HG03521 (cell line): ENCODE measurements around the gene LDLRAD4.

ENCODE experiments used
- ATAC-seq: cut with Tn5 transposase; IDR thresholded peaks from one replicate; pipeline ENCODE4 v1.9.1; 2021; ENCODE audit warnings: mild to moderate bottlenecking, moderate library complexity; ENCODE audit not compliant: unreplicated experiment

LDLRAD4 gene

DNA sequence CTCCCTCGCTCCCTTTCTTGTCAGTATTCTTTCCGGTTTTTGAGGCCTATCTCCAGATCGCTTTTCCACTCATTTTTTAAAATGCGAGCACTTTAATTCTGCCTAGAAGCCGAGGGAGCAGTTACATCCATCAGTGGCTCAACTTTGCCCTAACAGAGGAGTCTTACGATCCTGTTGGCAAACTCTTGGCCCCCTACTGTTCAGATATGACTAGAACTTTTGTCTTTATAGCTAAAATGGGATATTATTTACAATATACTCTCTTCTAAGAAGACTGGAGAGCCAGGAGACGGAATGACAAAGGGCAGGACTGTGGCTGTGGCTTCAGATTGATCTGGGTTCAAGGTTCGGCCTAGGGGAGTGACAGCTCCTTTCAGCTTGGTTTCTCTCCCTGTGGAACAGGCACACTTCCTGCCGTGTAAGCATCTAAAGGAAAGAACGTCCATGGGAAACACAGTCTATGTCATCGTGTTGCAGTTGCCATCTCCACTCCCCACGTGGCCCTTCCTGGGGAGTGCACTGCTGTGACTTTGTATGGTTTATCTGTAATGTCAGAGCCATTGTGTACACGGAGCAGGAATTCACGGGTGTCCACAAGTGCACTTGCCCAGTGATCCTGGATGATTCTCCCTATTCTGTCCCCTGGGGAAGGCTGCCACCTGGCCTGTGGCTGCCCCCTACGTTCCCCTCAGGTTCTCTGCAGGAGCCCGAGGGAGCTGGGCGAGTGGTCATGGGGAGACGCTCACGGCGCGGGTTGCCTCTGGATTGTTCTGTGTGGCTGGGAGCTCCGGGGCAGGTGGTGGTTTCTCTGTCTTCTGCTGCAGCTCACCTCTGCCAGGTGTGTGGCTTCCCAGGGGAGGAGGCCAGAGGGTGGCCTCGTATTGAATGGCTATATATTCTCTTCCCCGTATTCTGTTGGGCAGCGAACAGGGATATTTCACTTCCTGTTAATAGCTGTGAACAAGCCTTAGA is 222.0 kb downstream of the LDLRAD4 start:
- no peak for ATAC-seq

DNA sequence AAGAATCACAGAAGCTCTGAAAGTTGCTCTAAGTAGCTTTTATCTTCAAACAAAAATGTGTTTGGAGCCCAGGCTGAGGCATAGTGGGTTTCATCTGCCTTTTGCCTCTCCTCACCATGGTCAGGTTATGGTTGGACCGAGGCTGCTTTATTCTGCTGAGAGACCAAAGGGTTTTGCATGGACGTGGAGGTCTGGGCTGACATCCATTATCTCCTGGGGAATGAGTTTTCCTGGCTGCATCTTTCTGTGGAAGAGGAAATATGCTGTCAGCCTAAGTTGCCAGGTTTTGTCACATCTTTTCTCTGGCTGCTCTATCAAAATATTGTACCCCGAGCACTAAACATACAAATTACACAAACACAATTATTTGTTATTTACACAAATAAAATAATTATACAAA is 223.2 kb downstream of the LDLRAD4 start:
- no peak for ATAC-seq

DNA sequence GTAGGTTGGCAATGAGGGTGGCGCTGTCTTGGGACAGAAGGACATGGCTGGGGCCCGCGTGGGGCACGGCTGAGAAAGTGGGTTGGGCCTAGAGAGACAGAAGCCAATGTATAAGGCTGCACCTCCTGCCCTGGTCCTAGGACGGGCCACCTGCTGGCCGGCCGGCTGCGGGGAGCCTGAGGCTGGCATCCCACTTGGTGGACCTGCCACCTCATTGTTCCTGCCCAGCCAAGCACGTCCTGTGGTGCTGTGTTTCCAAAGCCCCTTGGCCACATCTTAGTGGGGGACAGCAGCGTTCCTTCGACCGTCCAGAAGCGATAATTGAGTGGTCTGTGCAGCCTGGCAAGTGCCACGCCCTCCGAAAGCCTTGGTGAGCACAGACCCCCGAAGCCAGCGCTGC is 223.9 kb downstream of the LDLRAD4 start:
- ATAC-seq = no peak

DNA sequence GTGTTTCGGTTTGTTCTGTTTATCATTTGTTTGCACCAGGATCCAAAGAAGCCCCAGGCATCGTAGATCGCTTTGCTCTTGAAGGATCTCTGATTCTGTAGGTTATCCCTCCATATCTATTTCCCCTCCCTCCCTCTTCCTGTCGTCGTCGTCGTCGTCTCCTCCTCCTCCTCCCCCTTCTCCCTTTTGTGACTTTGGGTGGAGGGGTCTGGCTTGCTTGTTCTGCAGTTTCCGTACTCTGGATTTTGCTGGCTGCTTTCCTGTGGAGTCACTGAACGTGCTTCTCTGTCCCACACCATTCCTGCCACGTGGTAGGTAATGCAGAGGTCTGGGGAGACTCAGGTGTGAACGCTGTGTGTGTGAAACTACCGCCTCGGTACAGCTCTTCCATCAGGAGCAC is 225.0 kb downstream of the LDLRAD4 start:
- no peak for ATAC-seq

DNA sequence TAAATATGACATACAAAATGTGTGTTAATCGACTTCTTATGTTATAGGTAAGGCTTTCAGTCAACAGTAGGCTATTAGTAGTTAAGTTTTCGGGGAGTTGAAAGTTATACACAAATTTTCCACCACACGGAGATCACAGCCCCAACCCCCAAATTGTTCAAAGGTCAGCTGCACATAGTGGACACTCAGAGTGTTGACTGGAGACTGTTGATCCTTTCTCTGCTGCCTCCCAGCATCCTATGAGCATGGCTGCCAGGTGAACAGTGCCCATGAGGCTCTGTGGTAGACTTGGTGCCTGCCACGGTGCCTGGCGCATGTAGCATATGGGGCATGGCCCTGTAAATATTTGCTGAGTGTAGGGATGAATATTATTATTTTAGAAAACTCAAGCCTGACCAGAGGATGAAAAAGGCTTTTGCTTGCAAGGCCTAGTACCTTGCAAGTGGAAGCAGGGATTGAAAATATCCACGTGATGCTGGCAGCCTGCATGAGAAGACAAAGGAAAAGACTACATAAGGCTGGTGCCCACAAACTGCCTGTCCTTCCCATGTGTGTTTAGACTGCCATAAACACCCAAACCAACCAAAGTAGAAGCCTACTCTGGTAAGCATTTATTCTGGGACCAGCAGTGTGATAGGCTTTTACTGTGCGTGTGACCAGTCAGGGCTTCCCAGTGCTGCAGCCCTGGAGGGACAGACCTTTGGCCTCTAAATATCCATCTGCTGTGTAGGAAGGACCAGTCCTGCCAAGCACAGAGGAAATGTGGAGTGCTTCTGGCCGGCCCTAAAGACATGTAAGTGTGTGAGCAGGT is 226.1 kb downstream of the LDLRAD4 start:
- ATAC-seq = no peak

DNA sequence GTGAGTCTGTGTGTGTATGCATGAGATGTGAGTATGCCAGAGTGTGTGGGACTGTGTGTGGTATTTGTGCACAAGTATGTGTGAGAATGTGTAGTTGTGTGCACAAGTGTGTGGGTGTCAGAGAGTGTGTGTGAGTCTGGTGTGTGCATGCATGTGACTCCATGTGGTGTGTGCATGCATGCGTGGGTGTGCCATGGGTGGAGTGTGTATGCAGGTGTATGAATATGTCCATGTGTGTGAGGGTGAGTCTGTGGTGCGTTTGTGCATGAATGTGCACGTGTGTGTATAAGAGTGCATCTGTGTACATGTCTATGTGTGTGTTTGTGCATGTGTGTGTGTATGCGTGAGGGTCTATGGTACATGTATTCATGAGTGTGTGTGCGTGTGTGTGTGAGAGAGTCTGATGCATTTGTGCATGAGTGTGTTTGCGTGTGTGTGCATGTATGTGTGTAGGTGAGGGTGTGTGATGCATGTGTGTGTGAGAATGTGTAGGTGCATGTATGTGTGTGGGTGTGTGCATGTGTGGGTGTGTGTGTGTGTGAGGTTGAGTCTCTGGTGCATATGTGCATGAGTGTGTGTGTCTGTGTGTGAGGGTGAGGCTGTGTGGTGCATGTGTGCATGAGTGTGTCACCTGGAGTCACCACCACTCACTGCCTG is 226.8 kb downstream of the LDLRAD4 start:
- no peak for ATAC-seq

DNA sequence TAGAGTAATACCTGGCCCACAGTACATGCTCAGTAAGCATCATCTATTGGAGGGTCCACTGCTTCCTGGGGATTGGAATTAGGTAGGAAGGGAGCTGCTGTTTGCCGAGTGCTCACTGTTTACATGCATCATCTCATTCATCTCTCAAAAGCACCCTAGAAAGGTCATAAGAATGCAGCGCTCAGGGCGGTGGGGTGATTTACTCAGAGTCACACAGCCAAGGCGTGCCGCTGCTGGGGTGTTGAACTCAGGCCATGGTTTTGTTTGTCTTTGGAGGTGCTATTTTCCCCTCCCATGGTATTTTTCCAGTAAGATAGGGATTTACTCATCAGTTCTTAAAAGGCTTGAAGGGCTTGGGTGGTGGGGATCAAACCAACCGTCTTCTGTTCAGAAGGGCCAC is 227.5 kb downstream of the LDLRAD4 start:
- ATAC-seq = no peak

DNA sequence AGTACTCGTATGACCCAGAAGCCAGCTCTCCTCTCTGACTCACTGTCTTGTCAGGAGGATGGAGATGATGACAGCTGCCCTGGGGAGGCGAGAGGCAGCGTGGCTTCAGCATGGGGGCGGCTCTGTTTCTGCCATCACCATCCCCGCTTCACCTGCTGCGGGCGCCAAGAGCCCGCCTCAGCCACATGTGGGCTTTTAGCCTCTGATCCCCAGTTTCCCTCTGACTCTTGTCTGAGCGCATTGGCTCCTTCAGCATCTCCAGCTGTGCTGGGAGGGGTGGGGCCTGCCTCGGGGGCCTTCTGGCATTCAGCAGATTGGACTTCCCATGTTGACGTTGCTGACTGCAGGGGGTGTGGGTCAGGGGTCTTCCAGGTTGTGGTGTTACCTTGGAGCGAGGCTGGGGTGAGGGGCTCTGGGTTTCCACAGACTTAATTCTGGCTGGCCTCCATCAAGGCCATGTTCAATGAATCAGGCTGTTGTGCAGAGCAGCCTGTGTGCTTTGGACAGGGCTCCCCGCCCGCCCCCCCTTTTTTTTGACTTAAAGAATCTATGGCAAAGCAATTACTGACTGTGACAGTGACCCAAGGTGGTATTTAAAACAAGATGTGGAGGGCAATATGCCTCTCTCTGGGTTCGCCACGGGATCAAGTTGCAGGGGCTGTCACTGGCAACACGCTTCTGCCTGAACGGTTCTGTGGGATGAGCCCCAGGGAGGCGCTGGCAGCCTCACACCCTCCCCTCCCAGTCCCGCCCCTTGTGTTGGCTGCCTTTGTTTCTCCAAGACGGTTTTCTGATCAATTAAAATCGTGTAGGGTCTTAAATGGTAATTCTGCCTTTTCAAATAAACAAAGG is 228.3 kb downstream of the LDLRAD4 start:
- ATAC-seq = no peak

DNA sequence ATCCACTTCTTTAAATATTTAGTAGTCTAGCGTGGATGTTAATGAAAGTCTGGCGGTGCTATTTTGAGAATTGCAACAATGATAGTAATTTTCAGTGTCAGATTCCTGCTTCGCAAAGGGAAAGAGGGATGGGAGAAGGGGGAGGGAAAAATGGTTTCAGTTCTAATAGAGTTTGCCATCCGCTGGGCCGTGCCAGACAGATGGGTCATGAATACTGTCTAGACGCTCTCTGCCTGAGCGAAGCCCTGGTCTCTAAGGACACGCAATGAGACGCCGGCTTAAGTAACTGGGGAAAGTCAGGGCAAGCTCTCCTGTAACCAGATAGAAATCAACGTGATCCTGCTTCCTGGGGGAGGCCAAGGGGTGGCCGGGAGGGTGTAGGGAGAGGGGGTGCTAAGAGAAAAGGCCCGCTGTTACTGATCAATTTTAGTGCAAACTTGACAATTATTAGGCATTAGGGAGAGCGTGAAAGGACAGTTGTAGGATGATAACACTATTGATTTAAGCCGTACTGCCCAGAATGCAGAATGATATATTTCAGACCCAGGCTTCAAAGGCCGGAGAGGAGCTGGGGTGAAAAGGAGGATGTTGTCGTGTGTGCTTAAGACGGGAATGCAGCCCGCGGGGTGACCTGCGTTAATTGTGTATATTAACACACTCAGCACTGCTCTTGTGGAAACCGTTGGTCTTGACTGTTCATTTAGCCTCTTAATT is 229.2 kb downstream of the LDLRAD4 start:
- ATAC-seq = no peak

DNA sequence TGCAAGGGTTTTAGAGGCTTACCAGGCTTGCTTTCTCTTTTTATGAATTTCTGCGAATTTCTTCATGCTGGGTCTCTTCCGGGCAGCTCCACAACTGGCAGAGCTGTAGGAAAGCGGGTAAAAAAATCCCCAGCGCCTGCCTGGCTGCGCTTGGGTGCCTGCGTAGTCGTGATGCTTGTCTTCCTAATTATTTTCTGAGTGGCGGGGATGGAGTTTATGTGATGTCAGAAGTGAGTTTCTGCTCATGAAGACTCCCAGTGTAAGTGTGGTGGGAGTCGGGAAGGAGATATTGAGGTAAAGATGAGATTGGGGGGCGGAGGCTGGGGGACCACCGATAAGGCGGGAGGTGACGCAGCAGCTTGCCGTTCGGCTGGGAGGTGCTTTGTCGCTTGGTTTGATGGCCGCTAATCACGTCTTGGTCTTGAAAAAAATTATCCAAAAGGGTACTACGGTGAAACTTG is 229.8 kb downstream of the LDLRAD4 start:
- ATAC-seq = no peak

DNA sequence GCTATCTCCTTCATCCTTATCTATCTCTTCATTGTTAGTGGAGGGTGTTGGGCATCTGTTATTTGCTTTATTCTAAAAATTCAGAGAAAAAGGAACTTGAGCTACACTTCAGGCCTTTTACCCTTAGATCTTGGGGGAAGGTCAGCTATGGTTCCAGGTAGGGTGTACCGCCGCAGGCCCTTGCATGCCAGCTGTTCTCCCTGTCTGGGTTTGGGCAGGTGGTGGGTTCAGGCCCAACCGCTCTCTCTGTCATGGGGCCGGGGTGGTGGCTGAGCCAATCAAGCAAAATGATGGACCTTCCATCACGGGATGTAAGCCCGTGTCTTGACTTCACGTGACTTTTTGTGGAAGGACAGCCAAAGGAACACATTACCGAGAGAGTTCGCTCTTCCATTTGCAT is 231.1 kb downstream of the LDLRAD4 start:
- ATAC-seq = no peak

DNA sequence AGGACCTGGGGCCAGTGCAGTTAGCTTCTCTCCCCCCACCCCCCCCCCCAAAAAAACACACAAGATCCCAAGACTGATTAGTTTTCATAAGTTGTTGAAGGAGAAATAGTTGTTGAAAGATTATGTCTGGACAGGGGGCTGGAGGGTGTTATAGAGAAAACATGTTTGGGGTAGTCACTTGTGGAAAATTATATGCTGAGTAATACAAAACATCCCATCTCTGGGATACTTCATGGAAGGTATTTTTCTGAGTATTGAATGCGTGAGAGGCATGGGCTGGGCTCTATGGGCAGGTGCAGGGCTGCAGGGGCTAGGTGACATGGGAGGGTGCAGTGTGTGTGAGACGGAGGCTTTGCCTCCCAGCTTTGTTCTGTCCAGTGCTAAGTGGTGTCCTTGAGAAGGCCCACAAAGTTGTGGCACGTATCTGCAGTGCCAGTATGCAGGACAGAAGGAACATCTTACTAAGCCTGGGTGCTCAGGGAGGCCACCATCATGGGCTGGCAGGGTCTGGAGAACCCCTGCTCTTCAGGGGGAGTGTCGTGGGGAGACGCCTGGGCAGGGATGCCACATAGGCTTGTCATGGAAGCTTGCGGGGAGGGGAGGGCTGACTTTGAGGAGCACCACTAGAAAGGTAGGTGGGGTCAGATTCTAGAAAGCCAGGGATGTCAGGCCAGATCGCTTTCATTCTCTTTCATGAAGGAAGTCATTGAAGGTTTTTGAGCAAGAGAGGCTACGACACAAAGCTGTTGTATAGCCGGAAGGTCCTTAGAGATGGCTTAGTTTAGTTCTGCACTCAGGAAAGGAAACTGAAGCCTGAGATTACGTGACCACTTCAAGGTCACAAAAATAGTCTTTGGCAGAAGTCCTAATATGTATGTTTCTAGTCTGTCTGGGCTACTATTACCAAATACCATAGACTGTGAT is 232.0 kb downstream of the LDLRAD4 start:
- no peak for ATAC-seq

DNA sequence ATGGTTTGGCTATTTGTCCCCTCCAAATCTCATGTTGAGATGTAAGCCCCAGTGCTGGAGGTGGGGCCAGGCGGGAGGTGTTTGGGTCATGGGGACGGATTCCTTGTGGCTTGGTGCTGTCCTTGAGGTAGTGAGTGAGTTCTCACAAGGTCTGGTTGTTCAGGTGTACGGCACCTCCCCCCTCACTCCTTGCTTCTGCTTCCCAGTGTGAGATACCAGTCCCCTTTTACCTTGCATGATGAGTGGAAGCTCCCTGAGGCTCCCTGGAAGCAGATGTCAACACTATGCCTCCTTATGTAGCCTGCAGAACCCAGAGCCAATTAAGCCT is 232.6 kb downstream of the LDLRAD4 start:
- no peak for ATAC-seq

DNA sequence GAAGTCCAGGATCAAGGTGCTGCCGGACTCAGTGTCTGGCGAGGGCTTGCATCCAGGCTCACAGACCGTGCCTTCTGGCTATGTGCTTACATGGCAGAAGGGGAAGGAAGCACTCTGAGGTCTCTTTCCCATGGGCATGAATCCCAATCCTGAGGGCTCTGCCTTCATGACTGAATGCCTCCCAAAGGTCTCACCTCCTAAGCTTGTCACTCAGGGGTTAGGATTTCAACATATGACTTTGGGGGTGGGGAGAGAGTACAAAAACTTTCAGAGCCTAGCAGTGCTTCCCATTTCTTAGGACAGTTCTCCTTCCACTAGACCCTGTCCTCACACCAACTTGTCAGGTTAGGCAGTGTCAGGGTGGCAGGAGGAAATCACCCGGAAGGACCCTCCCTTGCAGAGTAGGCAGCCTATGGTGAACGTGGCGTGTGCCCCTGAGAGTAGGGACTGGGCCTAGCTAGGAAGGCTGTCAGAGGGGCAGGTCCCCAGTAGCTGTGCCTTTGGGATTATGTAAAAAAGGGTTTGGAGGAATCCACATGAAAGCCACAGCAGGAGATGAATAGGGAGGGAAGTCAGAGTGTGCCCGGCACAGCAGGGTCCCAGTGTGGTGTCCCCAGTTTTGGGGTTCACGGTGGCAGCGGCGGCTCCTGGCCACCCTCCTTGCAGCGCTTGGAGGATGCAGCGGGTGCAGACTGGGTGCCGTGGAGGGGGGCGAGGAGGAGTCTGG is 233.3 kb downstream of the LDLRAD4 start:
- ATAC-seq = no peak

DNA sequence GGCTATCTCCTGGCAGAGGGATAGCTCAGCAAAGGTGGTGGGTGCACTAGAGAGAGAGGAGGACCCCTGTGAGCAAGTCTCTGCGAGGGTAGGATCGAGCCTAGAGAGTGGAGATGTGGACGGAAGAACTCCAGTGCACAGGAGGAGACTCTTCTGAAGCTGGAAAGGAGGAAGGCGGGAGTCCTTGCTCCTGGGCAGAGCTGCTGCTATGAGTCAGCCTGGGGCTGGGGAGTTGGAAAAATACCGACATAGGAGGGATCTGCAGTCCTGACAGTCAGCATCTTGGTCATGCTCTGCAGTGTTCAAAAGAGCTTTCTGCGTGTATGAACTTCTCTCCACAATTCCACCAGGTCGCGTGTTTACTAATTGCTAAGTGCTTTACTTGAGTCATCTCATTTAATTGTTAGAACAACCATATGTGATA is 233.8 kb downstream of the LDLRAD4 start:
- ATAC-seq = no peak

DNA sequence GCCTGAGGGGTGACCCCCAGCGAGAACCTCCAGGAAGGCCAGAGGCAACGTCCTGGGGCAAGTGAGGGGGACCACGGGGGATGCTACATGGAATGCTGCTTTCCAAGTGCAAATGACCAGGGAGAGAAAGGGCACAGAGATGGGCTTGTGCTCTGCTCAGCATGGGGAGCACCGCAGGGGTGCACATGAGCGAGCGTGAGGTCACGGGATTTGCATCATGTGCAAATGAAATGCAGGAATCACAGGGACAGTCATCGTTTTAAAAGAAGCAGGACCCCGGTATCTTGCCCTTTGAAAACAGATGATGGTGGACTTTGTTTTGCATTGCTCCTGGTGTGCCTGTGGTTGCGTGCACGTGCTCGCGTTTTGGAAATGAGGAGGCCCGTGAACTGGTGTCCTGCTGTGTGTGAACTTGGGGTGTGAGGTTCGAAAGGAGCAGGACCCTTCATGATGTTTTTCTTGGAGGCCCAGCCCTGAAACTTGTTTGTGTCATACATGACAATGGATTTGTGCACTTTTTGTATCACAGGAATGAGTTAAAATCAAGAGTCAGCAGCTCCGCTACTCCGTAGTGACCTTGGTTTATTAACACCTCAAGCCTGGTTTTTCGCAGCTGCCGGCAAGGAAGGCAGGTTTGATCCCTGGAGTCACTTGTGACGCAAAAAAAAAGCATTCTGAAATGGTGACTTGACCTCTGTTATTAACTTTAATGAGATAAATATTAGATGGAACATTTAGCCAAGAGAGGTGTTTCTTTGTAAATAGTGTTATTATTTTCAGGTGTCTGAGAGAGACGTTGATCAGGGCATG is 234.5 kb downstream of the LDLRAD4 start:
- no peak for ATAC-seq

DNA sequence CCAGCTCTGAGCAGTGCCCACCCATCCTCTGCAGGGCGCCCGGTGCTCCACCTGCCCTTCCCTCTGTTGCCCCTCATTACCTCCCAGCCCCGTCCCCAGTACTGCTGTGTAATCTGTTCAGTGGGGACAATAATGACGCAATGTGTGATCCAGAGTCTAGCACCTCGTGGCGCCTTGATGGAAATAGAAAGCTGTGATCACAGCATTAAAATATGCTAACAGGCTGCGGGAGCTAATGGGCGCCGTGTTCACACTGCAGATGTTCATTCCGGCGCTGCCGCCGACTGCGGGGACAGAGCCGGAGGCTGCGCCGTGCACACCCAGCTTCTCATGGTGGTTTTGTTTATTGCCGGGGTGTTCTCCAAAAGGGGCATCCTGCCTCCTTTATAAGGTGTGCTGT is 235.2 kb downstream of the LDLRAD4 start:
- ATAC-seq = no peak
